ENCODE results near the gene GNG7.
"Not testable (repeated sequence)": the region's sequence is repeated elsewhere in the genome, so short reads cannot be mapped to it uniquely, and the experiment has no call there.

GNG7 gene

DNA sequence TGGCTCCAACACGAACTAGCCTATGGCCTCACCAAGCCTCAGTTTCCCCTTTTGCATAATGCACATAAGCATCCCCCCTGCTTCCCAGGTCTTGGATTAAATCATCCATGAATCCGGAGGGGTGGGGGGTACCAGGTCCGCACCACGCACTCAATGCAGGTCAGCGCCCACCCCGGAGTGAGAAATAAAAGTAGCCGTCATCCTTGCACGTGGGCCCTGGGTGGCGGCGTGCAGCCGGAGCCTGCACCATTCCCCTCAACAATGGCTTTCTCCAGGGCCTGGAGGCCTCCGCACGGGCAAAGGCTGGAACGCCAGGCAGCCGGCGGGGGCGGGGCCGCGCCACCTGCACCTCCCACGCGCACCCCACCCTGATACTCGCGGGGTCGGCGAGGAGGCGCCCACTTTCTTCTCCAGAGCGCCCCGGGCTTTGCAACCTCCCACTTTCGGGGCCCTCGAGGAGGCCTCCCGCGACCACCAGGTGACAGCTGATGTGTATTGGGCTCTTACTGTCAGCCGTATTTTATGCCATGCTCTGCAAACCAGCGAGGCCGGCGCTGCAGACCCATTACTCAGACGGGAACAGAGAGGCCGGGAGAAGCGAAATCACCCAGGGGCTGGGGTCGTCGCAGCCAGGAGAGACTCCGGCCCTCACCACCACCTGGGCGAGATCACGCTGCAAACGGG lies 227.3 kb downstream of the GNG7 start:
- TF ChIP-seq GLIS3 (CRISPR knock-in tag; IDR thresholded peaks at IDR 0.05) = no peak
- no peak for TF ChIP-seq ISL1 (CRISPR knock-in tag; IDR thresholded peaks at IDR 0.05)
- no peak for TF ChIP-seq ZNF565 (CRISPR knock-in tag; conservative IDR thresholded peaks at IDR 0.05; ENCODE audit: low read depth)
- no peak for TF ChIP-seq CSDC2 (CRISPR knock-in tag; IDR thresholded peaks at IDR 0.05)
- TF ChIP-seq, protein P1, sequence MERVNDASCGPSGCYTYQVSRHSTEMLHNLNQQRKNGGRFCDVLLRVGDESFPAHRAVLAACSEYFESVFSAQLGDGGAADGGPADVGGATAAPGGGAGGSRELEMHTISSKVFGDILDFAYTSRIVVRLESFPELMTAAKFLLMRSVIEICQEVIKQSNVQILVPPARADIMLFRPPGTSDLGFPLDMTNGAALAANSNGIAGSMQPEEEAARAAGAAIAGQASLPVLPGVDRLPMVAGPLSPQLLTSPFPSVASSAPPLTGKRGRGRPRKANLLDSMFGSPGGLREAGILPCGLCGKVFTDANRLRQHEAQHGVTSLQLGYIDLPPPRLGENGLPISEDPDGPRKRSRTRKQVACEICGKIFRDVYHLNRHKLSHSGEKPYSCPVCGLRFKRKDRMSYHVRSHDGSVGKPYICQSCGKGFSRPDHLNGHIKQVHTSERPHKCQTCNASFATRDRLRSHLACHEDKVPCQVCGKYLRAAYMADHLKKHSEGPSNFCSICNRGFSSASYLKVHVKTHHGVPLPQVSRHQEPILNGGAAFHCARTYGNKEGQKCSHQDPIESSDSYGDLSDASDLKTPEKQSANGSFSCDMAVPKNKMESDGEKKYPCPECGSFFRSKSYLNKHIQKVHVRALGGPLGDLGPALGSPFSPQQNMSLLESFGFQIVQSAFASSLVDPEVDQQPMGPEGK (CRISPR knock-in tag; IDR thresholded peaks at IDR 0.05; ENCODE audit: borderline replicate concordance) = no peak
- no peak for TF ChIP-seq ARNTL (CRISPR knock-in tag; IDR thresholded peaks at IDR 0.05; ENCODE audit: borderline replicate concordance, low read depth)
- no peak for TF ChIP-seq ZC3H10 (CRISPR knock-in tag; IDR thresholded peaks at IDR 0.05)
- TF ChIP-seq BACH2 (CRISPR knock-in tag; IDR thresholded peaks at IDR 0.05; ENCODE audit: borderline replicate concordance) = no peak
- no peak for TF ChIP-seq SNAI2 (CRISPR knock-in tag; IDR thresholded peaks at IDR 0.05)
- TF ChIP-seq RARB (CRISPR knock-in tag; IDR thresholded peaks at IDR 0.05) = no peak
- TF ChIP-seq ESRRG (CRISPR knock-in tag; IDR thresholded peaks at IDR 0.05) = no peak
- TF ChIP-seq, protein P2, sequence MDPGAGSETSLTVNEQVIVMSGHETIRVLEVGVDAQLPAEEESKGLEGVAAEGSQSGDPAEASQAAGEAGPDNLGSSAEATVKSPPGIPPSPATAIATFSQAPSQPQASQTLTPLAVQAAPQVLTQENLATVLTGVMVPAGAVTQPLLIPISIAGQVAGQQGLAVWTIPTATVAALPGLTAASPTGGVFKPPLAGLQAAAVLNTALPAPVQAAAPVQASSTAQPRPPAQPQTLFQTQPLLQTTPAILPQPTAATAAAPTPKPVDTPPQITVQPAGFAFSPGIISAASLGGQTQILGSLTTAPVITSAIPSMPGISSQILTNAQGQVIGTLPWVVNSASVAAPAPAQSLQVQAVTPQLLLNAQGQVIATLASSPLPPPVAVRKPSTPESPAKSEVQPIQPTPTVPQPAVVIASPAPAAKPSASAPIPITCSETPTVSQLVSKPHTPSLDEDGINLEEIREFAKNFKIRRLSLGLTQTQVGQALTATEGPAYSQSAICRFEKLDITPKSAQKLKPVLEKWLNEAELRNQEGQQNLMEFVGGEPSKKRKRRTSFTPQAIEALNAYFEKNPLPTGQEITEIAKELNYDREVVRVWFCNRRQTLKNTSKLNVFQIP (CRISPR knock-in tag; IDR thresholded peaks at IDR 0.05; ENCODE audit: borderline replicate concordance, low read depth) = no peak
- TF ChIP-seq TCF4 (CRISPR knock-in tag; IDR thresholded peaks at IDR 0.05; ENCODE audit: borderline replicate concordance) = no peak
- TF ChIP-seq, protein P3, sequence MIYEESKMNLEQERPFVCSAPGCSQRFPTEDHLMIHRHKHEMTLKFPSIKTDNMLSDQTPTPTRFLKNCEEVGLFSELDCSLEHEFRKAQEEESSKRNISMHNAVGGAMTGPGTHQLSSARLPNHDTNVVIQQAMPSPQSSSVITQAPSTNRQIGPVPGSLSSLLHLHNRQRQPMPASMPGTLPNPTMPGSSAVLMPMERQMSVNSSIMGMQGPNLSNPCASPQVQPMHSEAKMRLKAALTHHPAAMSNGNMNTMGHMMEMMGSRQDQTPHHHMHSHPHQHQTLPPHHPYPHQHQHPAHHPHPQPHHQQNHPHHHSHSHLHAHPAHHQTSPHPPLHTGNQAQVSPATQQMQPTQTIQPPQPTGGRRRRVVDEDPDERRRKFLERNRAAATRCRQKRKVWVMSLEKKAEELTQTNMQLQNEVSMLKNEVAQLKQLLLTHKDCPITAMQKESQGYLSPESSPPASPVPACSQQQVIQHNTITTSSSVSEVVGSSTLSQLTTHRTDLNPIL (CRISPR knock-in tag; IDR thresholded peaks at IDR 0.05; ENCODE audit: low read depth) = no peak
- no peak for TF ChIP-seq PPARA (CRISPR knock-in tag; IDR thresholded peaks at IDR 0.05; ENCODE audit: borderline replicate concordance)
- TF ChIP-seq TOX (CRISPR knock-in tag; IDR thresholded peaks at IDR 0.05; ENCODE audit: borderline replicate concordance) = no peak
- TF ChIP-seq OSR1 (CRISPR knock-in tag; IDR thresholded peaks at IDR 0.05) = no peak
- TF ChIP-seq ZFP3 (CRISPR knock-in tag; IDR thresholded peaks at IDR 0.05) = no peak
- TF ChIP-seq ZFP30 (CRISPR knock-in tag; IDR thresholded peaks at IDR 0.05) = no peak
- TF ChIP-seq ZNF70 (CRISPR knock-in tag; IDR thresholded peaks at IDR 0.05) = no peak
- peak; percentile 38 for ATAC-seq

DNA sequence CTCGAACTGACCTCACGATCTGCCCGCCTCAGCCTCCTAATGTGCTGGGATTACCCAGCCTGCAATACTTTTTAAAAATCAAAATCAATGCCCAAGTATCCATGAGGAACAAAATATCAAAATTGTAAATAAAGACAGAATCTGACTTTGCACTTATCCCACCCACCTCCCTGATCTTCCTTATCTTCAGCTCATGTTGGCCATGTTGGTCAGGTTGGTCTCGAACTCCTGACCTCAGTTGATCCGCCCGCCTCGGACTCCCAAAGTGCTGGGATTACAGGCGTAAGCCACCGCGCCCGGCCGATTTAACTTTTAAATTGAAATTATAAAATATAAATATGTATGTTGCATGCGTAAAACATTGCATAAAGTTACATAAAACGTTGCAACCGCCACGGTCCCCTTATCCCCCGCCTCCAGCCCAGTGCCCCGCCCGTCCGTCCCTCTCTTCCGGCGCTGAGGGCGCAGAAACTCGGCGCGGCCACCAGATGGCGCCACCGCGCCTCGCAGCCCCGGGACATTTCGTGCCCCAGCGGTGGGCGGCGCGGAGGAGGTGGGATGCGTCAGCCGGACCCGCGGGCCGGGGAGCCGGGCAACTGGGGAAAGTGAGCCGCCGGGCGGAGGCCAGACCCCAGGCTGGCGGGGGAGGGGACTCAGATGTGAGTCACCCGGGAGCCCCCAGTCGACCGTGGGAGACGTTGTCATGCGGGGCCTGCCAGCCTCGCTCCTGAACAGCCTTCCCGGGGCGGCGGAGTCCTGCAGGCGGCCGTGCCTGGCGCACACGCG lies 228.1 kb downstream of the GNG7 start:
- TF ChIP-seq, protein P1 (CRISPR knock-in tag; IDR thresholded peaks at IDR 0.05; ENCODE audit: borderline replicate concordance) = peak; percentile 57; the same call in 1 of the 2 replicates
- no peak for TF ChIP-seq CSDC2 (CRISPR knock-in tag; IDR thresholded peaks at IDR 0.05)
- ATAC-seq = peak; percentile 59

DNA sequence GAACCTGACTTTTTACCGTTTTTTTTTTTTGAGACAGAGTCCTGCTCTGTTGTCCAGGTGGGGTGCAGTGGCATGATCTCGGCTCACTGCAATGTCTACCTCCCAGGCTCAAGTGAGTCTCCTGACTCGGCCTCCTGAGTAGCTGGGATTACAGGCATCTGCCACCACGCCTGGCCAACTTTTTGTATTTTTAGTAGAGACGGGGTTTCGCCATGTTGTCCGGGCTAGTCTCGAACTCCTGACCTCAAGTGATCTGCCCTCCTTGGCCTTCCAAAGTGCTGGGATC lies 232.6 kb downstream of the GNG7 start:
- not testable (repeated sequence) for ATAC-seq

DNA sequence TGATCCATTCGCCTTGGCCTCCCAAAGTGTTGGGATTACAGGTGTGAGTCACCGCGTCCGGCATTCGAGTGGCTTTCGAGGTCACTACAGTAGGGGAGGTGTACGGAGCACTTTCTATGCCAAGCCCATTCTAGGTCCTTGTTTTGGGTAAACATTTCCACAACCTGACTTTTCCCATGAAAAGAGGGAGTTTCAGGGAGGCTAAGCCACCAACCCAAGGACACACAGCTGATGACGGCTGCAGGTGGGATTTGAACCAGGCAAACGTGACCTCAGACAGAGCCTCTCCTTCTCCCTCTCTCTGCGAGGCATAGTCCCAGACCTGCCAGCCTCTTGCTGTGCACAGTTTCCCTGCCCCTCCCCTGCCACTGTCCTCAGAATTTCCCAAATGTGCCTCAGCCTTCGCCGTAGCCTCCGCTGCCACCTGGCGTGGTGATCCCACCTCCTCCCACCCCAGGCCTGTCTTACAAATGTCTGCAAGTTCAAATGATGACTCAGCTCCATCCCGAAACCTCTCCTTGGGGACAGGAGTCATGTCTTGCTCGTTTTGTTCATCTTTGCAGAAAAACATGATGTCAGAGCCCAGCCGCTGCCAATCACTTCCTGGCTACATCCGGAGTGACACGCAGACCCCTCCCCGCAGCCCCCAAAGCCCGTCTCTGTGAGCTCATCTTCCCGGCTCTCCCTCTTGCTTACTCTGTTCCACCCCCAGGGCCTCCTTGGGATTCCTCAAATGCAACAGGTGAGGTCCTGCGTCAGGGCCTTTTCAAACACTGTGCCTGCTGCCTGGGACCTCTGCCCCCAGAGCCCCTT lies 233.2 kb downstream of the GNG7 start:
- TF ChIP-seq, protein P1 (CRISPR knock-in tag; IDR thresholded peaks at IDR 0.05; ENCODE audit: borderline replicate concordance) = no peak
- TF ChIP-seq ZFP3 (CRISPR knock-in tag; IDR thresholded peaks at IDR 0.05) (no peak), TOX (CRISPR knock-in tag; IDR thresholded peaks at IDR 0.05; ENCODE audit: borderline replicate concordance) (no peak), ZNF8 (CRISPR knock-in tag; IDR thresholded peaks at IDR 0.05) (no peak), RARB (CRISPR knock-in tag; IDR thresholded peaks at IDR 0.05) (no peak), PPARA (CRISPR knock-in tag; IDR thresholded peaks at IDR 0.05; ENCODE audit: borderline replicate concordance) (no peak), BACH2 (CRISPR knock-in tag; IDR thresholded peaks at IDR 0.05; ENCODE audit: borderline replicate concordance) (no peak)
- TF ChIP-seq, protein P3 (CRISPR knock-in tag; IDR thresholded peaks at IDR 0.05; ENCODE audit: low read depth) = no peak
- TF ChIP-seq, protein P4, sequence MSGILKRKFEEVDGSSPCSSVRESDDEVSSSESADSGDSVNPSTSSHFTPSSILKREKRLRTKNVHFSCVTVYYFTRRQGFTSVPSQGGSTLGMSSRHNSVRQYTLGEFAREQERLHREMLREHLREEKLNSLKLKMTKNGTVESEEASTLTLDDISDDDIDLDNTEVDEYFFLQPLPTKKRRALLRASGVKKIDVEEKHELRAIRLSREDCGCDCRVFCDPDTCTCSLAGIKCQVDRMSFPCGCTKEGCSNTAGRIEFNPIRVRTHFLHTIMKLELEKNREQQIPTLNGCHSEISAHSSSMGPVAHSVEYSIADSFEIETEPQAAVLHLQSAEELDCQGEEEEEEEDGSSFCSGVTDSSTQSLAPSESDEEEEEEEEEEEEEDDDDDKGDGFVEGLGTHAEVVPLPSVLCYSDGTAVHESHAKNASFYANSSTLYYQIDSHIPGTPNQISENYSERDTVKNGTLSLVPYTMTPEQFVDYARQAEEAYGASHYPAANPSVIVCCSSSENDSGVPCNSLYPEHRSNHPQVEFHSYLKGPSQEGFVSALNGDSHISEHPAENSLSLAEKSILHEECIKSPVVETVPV (CRISPR knock-in tag; IDR thresholded peaks at IDR 0.05) = no peak
- ATAC-seq = peak; percentile 50
